Keratinocyte (primary cell): ENCODE data around the gene LRRN2. TPM values are rescaled to one million over a fixed set of nuclear protein-coding genes. Genes with fewer than 3 reads are reported as not detected.

Experiments used
- DNase-seq: peaks from one replicate; pipeline ENCODE4 v3.0.0-alpha.2; 2011; ENCODE audit warnings: low read depth, missing footprints, low spot score
- FAIRE-seq: peaks from 2 replicates; lab custom pipeline; 2011; peaks lifted over from hg19 to GRCh38; lab: Jason Lieb, UNC
- H2AFZ ChIP-seq: 2 replicates; pipeline ENCODE4 v1.6.0; 2012; ENCODE audit warnings: low read length, control low read depth, inconsistent platforms; ENCODE audit not compliant: control insufficient read depth
- H3K27ac ChIP-seq: 2 replicates; pipeline ENCODE4 v1.5.1; 2011; ENCODE audit warnings: low read length; ENCODE audit not compliant: control insufficient read depth, insufficient read depth
- H3K27me3 ChIP-seq: 3 replicates; pipeline ENCODE4 v1.6.0; 2011; ENCODE audit warnings: low read length; ENCODE audit not compliant: control insufficient read depth, insufficient read depth; ENCODE audit errors: extremely low read depth
- H3K36me3 ChIP-seq, 2 experiments: 2 replicates in 1 of 2; 3 replicates in 1 of 2; pipeline ENCODE4 v1.5.1; 2011; ENCODE audit warnings: low read length in 2 of 2, mild to moderate bottlenecking in 1 of 2; ENCODE audit not compliant: control insufficient read depth in 2 of 2, insufficient read depth in 2 of 2; ENCODE audit errors: extremely low read depth in 1 of 2
- H3K4me1 ChIP-seq: 3 replicates; pipeline ENCODE4 v1.5.1; 2011; ENCODE audit warnings: low read length; ENCODE audit not compliant: control insufficient read depth, insufficient read depth; ENCODE audit errors: extremely low read depth
- H3K4me2 ChIP-seq: 3 replicates; pipeline ENCODE4 v1.6.0; 2011; ENCODE audit warnings: low read depth, low read length; ENCODE audit not compliant: control insufficient read depth, insufficient read depth; ENCODE audit errors: extremely low read depth
- H3K4me3 ChIP-seq, 3 experiments: fragments of 200-600 bp in 1 of 3; sonication (generic) in 1 of 3; 2 replicates in 2 of 3; 3 replicates in 1 of 3; pipeline ENCODE4 v1.5.1; 2011 to 2016; ENCODE audit warnings: low read length in 3 of 3, mild to moderate bottlenecking in 3 of 3, control low read depth in 2 of 3, inconsistent platforms in 1 of 3, low read depth in 1 of 3, mixed read lengths in 1 of 3, mixed run types in 1 of 3, moderate library complexity in 1 of 3; ENCODE audit not compliant: control insufficient read depth in 2 of 3, insufficient read depth in 2 of 3; ENCODE audit errors: extremely low read depth in 1 of 3
- H3K79me2 ChIP-seq: 2 replicates; pipeline ENCODE4 v1.6.0; 2012; ENCODE audit warnings: low read length; ENCODE audit not compliant: control insufficient read depth, insufficient read depth
- H3K9ac ChIP-seq: 3 replicates; pipeline ENCODE4 v1.6.0; 2011; ENCODE audit warnings: low read length; ENCODE audit not compliant: control insufficient read depth, insufficient read depth; ENCODE audit errors: extremely low read depth
- H3K9me1 ChIP-seq: 3 replicates; pipeline ENCODE4 v1.6.0; 2011; ENCODE audit warnings: low read length; ENCODE audit not compliant: control insufficient read depth, insufficient read depth; ENCODE audit errors: extremely low read depth
- H3K9me3 ChIP-seq: 2 replicates; pipeline ENCODE4 v1.5.1; 2012; ENCODE audit warnings: low read depth, low read length; ENCODE audit not compliant: control insufficient read depth
- H4K20me1 ChIP-seq: 3 replicates; pipeline ENCODE4 v1.6.0; 2011; ENCODE audit warnings: low read length; ENCODE audit not compliant: control insufficient read depth, insufficient read depth; ENCODE audit errors: extremely low read depth
- CTCF ChIP-seq, 3 experiments: IDR thresholded peaks in 1 of 3; conservative IDR thresholded peaks in 1 of 3; optimal IDR thresholded peaks in 1 of 3; 2 replicates in 2 of 3; 3 replicates in 1 of 3; pipeline versions ENCODE3 to v1.5.1; 2011; ENCODE audit warnings: low read length in 3 of 3, mild to moderate bottlenecking in 3 of 3, moderate library complexity in 2 of 3, control low read depth in 1 of 3, inconsistent platforms in 1 of 3; ENCODE audit not compliant: insufficient read depth in 2 of 3; ENCODE audit errors: extremely low read depth in 1 of 3
- EZH2 ChIP-seq: IDR thresholded peaks from one replicate; pipeline ENCODE4 v1.6.1; 2012; ENCODE audit warnings: inconsistent platforms, mild to moderate bottlenecking, low read length, moderate library complexity
- dilution Hi-C: fragments of 300-500 bp; cut with MboI; formaldehyde crosslinking; loops from one replicate; pipeline ENCODE4 v1.7.0; 2020; ENCODE audit warnings: low sequenced_read_pairs; ENCODE audit not compliant: extremely low pct_ligation_motif_present
- polyA plus RNA-seq, 5 experiments: library from polyadenylated mRNA; depleted of rRNA in 3 of 5; stranded (reverse) in 3 of 5; stranded (forward) in 1 of 5; unstranded in 1 of 5; fragments of >200 nt; gene quantifications; 1 replicate in 1 of 5; 2 replicates in 3 of 5; 3 replicates in 1 of 5; pipeline versions ENCODE4 v1.2.1 to v1.2.3, GENCODE V29; 2011 to 2012; ENCODE audit warnings: missing spikeins in 2 of 5, low read depth in 1 of 5, low replicate concordance in 1 of 5

The LRRN2 gene
- polyA plus RNA-seq, 1 donor (not counting 4 experiments of a cell fraction or from before 2014, with no cell fraction given): not detected

- H3K27me3 ChIP-seq: peaks cover 29% of the 10 kb centered on the region
- H3K79me2 ChIP-seq: no peaks in the 10 kb centered on the region
- no peak overlapping the region for H3K4me3 ChIP-seq
- H3K9me1 ChIP-seq: no peaks in the 10 kb centered on the region
- no peak overlapping the region for H3K9ac ChIP-seq
- TF ChIP-seq EZH2 (no peak), CTCF (optimal IDR thresholded peaks at IDR 0.05 in 1 of 3, IDR thresholded peaks at IDR 0.05 in 1 of 3, conservative IDR thresholded peaks at IDR 0.05 in 1 of 3; ENCODE audit: extremely low read depth in 1 of 3, insufficient read depth in 2 of 3, low read length in 3 of 3) (no peak)
- H3K4me2 ChIP-seq: no peak overlapping the region
- no peak overlapping the region for H3K27ac ChIP-seq
- no peak overlapping the region for H2AFZ ChIP-seq
- no peaks in the 10 kb centered on the region for H3K9me3 ChIP-seq
- dilution Hi-C loops: no loop called here
- H3K36me3 ChIP-seq: no peaks in the 10 kb centered on the region
- FAIRE-seq (no peak), DNase-seq (no peak)
- H4K20me1 ChIP-seq: no peaks in the 10 kb centered on the region
- H3K4me1 ChIP-seq: no peaks in the 10 kb centered on the region
These were observed 71.9 kb downstream of the LRRN2 start for GRCh38 chr1:204613636-204614035.

- no peak overlapping the region for H3K9ac ChIP-seq
- H3K9me1 ChIP-seq: no peaks in the 10 kb centered on the region
- FAIRE-seq (peak; percentile 39), DNase-seq (no peak)
- H3K36me3 ChIP-seq: no peaks in the 10 kb centered on the region
- no peaks in the 10 kb centered on the region for H3K79me2 ChIP-seq
- no peak overlapping the region for H3K27ac ChIP-seq
- H3K4me1 ChIP-seq: no peaks in the 10 kb centered on the region
- no peak overlapping the region for H3K4me3 ChIP-seq
- H3K4me2 ChIP-seq: no peak overlapping the region
- dilution Hi-C loops: no loop called here
- peaks cover 31% of the 10 kb centered on the region for H3K27me3 ChIP-seq
- no peak overlapping the region for H2AFZ ChIP-seq
- H3K9me3 ChIP-seq: no peaks in the 10 kb centered on the region
- no peak for TF ChIP-seq CTCF (optimal IDR thresholded peaks at IDR 0.05 in 1 of 3, IDR thresholded peaks at IDR 0.05 in 1 of 3, conservative IDR thresholded peaks at IDR 0.05 in 1 of 3; ENCODE audit: extremely low read depth in 1 of 3, insufficient read depth in 2 of 3, low read length in 3 of 3)
- TF ChIP-seq EZH2: no peak
- no peaks in the 10 kb centered on the region for H4K20me1 ChIP-seq
These were observed 73.2 kb downstream of the LRRN2 start for GRCh38 chr1:204612326-204612725.
